GM21825 (cell line): Measurements from ENCODE around the gene TMEM53.

Experiments
- ATAC-seq: cut with Tn5 transposase; IDR thresholded peaks from one replicate; pipeline ENCODE4 v1.9.1; 2021; ENCODE audit warnings: mild to moderate bottlenecking, moderate library complexity; ENCODE audit not compliant: unreplicated experiment

Gene TMEM53

GRCh38 chr1:44698138-44698537 lies 23.9 kb upstream of the TMEM53 start:
- no peak for ATAC-seq

DNA sequence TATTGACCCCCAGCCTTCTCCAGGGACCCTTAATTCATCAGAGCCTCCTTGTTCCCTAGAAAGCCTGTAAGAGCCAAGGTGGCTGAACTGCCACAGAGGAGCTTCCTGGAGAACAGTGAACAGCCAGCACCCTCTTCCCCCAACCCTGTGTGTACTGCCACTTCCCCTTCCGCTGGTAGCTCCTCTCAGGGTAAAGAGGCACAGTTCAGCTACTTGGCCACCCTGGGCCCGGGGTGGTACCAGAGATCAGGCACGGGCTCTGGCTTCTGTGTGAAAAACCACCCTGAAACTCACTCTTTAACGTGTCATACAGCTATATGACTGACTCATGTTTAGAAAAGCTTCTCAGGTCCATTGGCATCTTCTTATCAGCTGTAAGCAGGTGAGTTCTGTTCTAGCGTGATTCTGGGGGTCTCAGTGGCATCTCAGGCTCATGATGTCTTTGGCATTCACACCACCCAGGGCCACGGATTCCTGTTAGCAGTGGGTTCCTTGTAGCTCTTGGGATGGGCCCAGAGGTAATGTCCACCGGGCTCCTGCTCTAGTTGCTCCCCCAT lies 22.6 kb upstream of the TMEM53 start:
- no peak for ATAC-seq

DNA sequence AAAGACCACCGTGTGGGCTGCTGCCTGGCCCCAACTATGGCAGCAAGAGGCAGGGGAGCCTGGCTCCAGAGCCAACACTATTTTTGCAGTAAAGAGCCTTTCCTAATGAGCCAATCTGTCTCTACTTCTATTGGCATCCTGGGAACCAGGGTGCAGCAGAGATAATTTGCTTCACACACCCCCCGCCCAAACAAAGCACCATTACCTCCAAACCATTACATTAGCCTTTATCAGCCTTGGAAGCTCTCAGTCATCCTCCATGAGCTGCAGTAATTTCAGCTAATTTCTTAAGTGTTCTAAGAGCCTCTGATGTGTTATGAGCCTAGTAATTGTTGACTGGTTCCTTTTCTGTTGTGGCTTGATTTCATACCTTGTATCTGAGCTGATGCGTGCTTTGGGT lies 21.8 kb upstream of the TMEM53 start:
- no peak for ATAC-seq

- ATAC-seq = no peak
Measured at GRCh38 chr1:44695671-44696070, 21.4 kb upstream of the TMEM53 start.

GRCh38 chr1:44694863-44695478 lies 20.7 kb upstream of the TMEM53 start:
- peak; percentile 57 for ATAC-seq

DNA sequence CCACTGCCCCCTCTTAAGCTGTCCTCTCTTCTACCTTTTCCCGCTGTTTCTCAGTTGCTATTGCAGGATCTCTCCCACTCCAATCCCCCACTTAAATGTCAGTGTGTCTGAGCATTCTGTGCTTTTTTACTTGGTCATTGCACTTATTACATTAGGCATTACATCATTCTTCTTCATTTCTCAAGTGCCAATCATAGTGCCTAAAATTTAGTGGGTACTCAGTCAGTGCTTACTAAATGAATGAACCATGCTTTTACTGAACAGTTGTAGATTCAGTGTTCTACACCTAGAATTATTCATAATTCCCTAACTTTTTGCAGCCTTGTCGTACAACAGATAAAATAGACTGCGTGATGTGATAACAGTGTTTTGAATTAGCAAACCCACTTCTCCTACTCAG lies 19.6 kb upstream of the TMEM53 start:
- no peak for ATAC-seq

GRCh38 chr1:44693159-44693558 lies 18.9 kb upstream of the TMEM53 start:
- ATAC-seq = no peak

- no peak for ATAC-seq
Measured at GRCh38 chr1:44689447-44689765, 15.1 kb upstream of the TMEM53 start.

GRCh38 chr1:44688760-44689446 lies 14.6 kb upstream of the TMEM53 start:
- ATAC-seq = no peak

DNA sequence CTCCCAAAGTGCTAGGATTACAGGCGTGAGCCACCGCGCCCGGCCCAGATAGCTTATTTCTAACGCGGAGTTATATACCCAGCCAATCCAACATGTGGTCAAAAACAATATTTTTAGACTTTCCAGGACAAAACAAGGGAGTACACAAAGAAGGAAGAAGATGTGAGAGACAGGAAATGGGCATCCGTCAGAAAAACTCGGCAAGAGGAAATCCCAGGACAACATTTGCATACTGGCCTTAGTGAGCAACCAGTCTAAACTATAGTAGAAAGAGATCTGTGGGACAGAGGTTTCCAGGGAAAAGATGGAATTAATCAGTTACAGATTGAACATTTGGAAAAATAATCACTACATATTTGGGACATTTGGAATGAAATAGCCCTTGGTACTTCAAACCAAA lies 11.6 kb upstream of the TMEM53 start:
- ATAC-seq = no peak

DNA sequence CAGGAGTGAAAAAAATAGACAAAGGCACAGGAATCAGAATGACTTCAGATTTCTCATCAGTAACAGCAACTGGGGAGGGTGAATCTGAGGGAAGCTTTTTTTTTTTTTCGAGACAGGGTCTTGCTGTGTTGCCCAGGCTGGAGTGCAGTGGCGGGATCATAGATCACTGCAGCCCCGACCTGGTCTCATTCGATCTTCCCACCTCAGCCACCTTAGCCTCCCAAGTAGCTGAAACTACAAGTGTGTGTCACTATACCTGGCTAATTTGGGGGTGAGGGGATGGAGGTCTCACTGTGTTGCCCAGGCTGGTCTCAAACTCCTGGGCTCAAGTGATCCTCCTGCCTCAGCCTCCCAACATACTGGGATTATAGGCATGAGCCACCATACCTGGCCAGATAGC lies 10.9 kb upstream of the TMEM53 start:
- no peak for ATAC-seq

DNA sequence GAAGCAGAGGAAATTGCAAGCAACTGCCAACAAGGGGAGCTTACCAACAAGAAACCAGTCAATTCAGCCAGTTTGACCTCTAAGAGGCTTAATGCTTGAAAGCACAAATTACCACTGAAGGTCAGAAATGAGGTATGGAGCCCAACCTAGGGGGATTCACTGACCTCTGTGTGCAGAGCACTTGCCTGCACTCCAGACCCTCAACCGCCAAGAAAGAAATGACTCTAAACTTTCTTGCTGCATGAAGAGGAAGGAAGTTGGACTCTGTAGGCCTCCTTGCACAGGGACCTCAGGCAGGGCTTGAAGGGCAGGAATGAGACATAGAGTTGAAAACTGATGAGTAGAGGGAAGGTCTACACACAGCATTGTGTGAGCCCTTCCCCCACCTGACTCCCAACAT lies 10.2 kb upstream of the TMEM53 start:
- ATAC-seq = peak; percentile 78

DNA sequence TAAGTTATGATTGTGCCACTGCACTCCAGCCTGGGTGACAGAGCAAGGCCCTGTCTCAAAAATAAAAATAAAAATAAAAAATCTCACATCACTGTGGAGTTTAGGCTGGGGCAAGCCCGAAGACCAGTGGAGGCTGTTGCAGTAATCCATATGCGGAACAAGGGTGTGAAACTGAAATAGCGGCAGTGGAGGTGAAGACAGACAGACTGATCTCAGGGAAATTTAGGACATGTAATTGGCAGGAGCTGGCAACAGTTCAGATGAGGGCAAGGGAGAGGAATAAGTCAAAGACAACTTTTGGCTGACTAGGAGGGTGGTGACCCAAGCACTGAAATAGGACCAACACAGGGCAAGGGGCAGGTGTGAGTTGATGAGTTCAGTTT lies 8.6 kb upstream of the TMEM53 start:
- no peak for ATAC-seq

DNA sequence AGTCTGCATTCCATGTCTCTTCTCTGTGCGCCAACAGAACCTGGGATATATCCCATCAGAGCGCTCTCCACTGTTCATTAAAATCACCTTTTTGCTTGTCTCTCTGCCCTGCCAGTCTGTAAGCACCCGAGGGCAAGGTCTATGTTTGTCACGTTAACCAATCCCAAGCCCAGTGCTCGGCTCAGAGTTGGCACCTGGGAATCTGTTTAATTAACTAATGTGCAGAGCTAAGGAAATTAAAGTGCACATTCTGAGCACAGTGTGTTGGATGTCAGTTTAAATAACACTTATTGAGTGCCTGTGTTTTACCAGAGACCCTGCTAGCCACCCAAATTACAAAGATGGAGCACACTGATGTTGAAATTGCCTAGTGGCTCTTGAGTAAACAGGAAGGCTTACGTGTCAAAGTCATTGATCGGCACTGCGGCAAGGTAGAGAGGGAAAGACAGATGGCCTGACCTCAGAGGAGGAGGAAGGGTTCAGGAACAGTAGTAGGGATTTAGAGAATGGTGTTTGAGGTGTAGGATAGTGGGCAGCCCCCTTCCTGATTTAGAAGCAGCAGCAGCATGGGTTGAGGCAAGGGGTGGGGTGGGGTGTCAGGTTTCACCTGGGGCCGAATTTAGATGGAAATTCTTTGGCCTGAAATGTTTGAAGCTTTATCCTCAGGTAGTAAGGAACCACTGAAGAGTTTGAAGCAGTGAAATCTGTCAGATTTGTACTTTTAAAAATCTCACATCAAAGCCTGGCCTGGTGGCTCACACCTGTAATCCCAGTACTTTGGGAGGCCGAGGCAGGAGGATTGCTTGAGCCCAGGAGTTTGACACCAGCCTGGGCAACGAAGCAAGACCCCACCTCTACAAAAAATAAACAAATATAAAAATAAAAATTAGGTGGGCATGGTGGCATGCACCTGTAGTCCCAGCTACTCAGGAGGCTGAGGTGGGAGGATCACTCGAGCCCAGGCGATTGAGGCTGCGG lies 7.9 kb upstream of the TMEM53 start:
- ATAC-seq = no peak

DNA sequence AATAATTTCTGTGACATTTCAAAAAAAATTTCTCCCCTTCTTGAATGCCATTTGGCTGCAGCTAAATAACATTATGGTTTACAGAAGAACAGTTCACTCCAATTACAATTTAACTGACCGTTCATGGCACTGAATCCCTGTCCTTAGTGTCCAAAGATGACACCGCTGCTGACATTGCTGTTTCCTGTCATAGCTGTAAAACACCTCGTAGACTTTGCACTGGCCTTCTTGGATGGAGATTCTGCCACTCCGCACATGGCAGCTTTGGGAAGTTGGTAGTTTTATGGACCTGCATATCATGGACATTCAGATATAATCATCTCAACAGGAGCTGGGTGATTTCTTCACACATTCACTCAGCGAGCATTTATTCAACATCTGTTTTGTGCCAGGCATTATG lies 5.2 kb upstream of the TMEM53 start:
- ATAC-seq = no peak

DNA sequence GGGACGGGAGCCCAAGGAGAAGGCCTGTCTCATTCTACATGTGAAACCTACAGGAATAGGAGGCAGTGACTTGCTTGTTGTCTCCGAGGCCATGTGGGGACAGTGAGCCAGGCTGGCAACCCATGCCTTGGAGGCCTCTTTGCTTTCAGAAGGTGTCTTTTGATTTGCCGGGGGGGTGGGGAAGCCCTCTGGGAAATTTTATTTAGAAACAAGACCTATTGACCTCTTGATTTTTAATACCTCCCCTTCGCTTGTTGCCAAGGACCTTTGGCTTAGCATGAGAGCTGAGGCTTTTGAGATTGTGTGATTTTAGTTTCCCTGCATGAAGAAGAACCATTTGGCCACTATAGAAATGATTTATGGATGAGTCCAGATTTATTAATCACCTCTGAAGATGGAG lies 4.3 kb upstream of the TMEM53 start:
- no peak for ATAC-seq

DNA sequence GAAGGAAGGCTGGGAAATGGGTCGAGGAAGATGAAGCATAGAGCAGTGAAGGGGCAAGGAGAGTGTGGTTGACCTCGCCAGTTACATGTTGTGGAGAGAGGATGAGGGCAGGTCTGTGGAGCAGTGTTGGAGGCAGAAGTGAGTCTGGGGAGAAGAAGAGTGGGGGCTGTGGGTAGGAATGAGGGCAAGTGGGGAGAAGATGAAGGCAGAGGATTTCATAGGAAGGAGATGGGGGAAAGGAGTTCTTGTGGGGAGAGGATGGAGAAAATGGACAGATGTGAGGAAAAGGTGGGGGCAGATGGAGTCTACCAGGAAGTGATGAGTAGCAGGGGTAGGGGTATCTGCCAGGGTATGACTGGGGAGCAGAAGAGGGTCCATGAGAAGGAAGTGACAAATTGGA lies 3.8 kb upstream of the TMEM53 start:
- no peak for ATAC-seq

DNA sequence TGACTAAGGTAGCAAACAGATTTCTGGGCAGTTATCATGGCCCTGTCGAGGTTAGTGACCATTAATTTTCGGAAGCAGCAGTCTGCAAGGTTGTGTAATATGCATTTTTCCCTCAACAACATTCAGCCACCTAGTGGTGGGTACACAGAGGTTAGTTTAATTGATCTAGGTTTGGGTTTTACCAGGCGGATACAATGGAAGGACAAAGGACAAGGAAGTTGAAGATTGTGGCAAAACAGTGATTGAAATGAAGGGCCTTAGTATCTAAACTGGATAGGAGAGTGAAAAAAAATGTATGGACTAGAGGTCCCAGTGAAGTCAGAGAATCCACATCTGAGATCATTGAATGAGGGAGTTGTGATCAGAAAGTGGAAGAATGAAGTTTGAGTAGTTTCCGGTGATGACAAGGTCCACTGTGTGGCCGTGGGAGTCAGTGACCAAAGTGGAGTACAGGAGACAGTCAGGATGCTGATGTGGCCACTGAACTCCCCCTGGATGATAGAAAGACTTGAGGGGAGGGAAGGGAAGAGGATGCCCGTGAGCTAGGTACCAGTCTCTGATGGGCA lies 3.0 kb upstream of the TMEM53 start:
- ATAC-seq = no peak

GRCh38 chr1:44676484-44677200 lies 2.4 kb upstream of the TMEM53 start:
- ATAC-seq = no peak

DNA sequence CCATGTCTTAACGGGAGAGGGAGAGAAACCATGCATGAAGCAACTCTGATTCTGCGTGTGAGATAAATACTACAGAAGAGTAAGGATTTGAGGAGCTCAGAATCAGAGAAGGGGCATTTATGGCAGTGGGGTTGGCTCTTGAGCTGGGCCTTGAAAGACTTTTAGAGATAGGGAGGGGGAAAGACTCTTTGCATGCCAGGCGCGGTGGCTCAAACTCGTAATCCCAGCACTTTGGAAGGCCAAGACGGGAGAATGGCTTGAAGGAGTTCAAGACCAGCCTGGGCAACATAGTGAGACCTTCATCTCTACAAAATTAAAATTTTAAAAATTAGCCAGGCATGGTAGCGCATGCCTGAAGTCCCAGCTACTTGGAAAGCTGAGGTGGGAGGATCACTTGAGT lies 905 bp upstream of the TMEM53 start:
- ATAC-seq = no peak

GRCh38 chr1:44673675-44674112 lies 587 bp downstream of the TMEM53 start:
- no peak for ATAC-seq
